Type B pancreatic cell (in vitro differentiated cells): Measurements from ENCODE around the gene CDH1. TPM values are rescaled to one million over a fixed set of nuclear protein-coding genes. Genes with fewer than 3 reads are reported as not detected.

ENCODE experiments used
- DNase-seq: peaks from one replicate; pipeline ENCODE4 v3.0.0; 2021; ENCODE audit warnings: mixed read lengths; ENCODE audit not compliant: unreplicated experiment; ENCODE audit errors: extremely low spot score
- H3K27ac Mint-ChIP-seq: 2 replicates; pipeline ENCODE4 v1.8.0; 2021; ENCODE audit warnings: mild to moderate bottlenecking, mixed read lengths
- H3K27me3 Mint-ChIP-seq: 2 replicates; pipeline ENCODE4 v1.8.0; 2021; ENCODE audit warnings: mixed read lengths
- H3K36me3 Mint-ChIP-seq: 2 replicates; pipeline ENCODE4 v1.8.0; 2021; ENCODE audit warnings: mixed read lengths
- H3K4me1 Mint-ChIP-seq: one replicate; pipeline ENCODE4 v1.8.0; 2021; ENCODE audit warnings: mixed read lengths; ENCODE audit not compliant: unreplicated experiment
- H3K4me3 Mint-ChIP-seq: 2 replicates; pipeline ENCODE4 v1.8.0; 2021; ENCODE audit warnings: mild to moderate bottlenecking, mixed read lengths
- H3K9me3 Mint-ChIP-seq: 2 replicates; pipeline ENCODE4 v1.8.0; 2021; ENCODE audit warnings: mixed read lengths
- total RNA-seq: library from RNA; stranded (reverse); gene quantifications from 2 replicates; pipeline ENCODE4 v1.2.1, GENCODE V29; 2021; ENCODE audit warnings: low replicate concordance
- TF ChIP-seq, protein P1 (sequence below): fragments of 200-600 bp; sonication (generic); conservative IDR thresholded peaks from 2 replicates; pipeline ENCODE4 v1.5.0; 2021; ENCODE audit warnings: antibody characterized with exemption, mild to moderate bottlenecking

The CDH1 gene
- total RNA-seq, 1 donor from 2014 or later, result 190 TPM

DNA sequence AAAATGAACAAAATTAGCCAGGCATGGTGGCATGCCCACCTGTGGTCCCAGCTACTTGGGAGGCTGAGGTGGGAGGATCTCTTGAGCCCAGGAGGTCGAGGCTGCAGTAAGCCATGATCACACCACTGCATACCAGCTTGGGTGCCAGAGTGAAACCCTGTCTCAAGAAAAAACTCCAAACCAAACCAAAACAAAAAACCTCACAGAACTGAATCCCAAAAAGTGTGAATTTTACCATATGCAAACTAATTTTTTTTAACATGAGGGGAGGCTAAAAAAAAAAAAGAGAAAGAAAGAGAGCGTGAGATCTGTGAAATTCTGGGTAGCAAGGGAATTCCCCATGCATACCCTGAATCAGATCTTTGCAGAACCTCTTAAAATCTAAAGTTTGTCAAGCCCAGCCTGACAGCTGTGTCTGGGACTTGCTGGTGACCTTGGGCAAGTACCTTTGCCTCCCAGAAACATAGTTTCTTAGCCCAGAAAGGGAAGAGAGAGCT lies 17.1 kb upstream of the CDH1 start:
- Mint-ChIP-seq H3K27me3 (no peaks in the 10 kb centered on the region), H3K27ac (no peak overlapping the region), H3K4me1 (peaks cover 6% of the 10 kb centered on the region), H3K4me3 (no peak overlapping the region), H3K9me3 (no peaks in the 10 kb centered on the region), H3K36me3 (no peaks in the 10 kb centered on the region)
- TF ChIP-seq, protein P1, sequence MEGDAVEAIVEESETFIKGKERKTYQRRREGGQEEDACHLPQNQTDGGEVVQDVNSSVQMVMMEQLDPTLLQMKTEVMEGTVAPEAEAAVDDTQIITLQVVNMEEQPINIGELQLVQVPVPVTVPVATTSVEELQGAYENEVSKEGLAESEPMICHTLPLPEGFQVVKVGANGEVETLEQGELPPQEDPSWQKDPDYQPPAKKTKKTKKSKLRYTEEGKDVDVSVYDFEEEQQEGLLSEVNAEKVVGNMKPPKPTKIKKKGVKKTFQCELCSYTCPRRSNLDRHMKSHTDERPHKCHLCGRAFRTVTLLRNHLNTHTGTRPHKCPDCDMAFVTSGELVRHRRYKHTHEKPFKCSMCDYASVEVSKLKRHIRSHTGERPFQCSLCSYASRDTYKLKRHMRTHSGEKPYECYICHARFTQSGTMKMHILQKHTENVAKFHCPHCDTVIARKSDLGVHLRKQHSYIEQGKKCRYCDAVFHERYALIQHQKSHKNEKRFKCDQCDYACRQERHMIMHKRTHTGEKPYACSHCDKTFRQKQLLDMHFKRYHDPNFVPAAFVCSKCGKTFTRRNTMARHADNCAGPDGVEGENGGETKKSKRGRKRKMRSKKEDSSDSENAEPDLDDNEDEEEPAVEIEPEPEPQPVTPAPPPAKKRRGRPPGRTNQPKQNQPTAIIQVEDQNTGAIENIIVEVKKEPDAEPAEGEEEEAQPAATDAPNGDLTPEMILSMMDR, result no peak
- DNase-seq, result no peak

DNA sequence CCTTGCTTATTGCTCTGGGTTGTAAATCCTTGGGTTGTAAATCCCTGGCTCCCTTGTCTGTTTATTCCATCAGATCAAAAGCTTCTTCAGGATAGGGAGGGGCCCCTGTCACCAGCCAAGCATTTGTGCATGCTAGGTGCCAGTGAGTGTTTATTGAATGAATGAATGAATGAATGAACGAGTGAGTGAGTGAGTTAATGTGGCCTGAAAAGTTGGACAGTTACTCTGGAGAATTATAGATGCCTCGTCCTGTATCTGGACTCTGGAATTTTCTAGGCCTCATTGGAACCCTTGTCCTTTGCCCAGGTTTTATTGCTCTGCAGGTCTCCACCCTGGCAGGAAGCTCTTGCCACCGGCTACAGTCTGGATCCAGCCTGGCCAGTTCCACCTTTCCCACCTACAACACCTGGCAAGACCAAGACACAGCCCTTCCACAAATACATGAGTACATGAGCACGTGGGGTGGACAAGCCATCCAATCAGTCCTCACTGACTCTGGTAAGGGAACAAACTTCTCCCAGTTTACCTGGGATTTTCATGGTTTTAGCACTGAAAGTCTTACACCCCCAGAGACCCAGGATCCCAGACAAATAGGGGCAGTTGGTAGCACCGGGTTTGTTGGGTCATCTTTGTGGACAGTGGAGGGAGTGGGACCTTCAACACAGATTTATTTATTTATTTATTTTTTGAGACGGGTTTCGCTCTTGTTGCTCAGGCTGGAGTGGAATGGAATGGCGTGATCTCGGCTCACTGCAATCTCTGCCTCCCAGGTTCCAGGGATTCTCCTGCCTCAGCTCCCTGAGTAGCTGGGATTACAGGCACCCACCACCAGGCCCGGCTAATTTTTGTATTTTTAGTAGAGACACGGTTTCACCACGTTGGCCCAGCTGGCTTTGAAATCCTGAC lies 14.7 kb upstream of the CDH1 start:
- Mint-ChIP-seq H3K36me3 (no peaks in the 10 kb centered on the region), H3K4me3 (no peak overlapping the region), H3K27ac (no peak overlapping the region), H3K27me3 (no peaks in the 10 kb centered on the region), H3K9me3 (no peaks in the 10 kb centered on the region), H3K4me1 (no peaks in the 10 kb centered on the region)
- TF ChIP-seq, protein P1, result no peak
- no peak for DNase-seq

DNA sequence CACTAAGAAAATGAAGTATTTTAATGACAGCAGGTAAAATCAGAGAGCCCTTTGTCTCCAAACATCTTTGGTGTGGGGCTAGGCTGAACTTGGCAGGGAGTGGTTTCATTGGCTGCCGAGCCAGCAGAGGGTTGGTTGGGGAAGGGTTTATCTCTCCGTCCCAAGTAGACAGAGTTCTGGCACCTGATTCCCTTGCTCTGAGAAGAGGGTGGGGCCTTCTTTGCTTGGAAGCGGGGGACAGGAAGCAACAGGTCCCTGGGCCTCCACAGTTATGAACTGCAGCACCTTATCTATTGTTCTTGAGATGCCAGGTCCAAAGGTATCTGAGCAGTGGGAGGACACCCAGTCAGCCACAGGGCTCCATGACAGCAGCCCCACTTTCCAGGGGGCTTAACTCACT lies 12.3 kb upstream of the CDH1 start:
- H3K4me3 Mint-ChIP-seq, result no peak overlapping the region
- H3K36me3 Mint-ChIP-seq, result no peaks in the 10 kb centered on the region
- no peaks in the 10 kb centered on the region for H3K9me3 Mint-ChIP-seq
- no peak for DNase-seq
- H3K27ac Mint-ChIP-seq, result no peak overlapping the region
- no peaks in the 10 kb centered on the region for H3K27me3 Mint-ChIP-seq
- TF ChIP-seq, protein P1, result no peak
- H3K4me1 Mint-ChIP-seq, result peaks cover 4% of the 10 kb centered on the region

DNA sequence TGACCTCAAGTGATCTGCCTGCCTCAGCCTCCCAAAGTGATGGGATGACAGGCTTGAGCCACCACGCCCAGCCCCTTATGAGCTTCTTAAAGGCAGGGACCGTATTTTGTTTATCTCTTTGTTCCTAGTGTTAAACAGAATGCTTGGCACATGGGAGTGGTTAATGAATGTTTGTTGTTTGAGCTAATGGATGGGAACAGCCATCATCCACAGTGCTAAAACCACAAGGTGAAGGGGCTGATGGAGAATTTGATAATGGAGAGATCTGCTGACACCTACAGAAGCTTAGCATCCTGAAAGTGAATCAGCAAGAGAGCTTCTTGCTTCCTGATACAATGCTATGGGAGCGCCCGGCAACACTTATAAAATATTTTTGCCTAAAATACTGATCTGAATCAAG lies 8.6 kb upstream of the CDH1 start:
- no peaks in the 10 kb centered on the region for H3K27me3 Mint-ChIP-seq
- no peak for DNase-seq
- H3K9me3 Mint-ChIP-seq, result no peaks in the 10 kb centered on the region
- no peak overlapping the region for H3K4me3 Mint-ChIP-seq
- TF ChIP-seq, protein P1, result no peak
- H3K27ac Mint-ChIP-seq, result peak overlapping the region; percentile 5
- no peaks in the 10 kb centered on the region for H3K36me3 Mint-ChIP-seq
- peaks cover 16% of the 10 kb centered on the region for H3K4me1 Mint-ChIP-seq

DNA sequence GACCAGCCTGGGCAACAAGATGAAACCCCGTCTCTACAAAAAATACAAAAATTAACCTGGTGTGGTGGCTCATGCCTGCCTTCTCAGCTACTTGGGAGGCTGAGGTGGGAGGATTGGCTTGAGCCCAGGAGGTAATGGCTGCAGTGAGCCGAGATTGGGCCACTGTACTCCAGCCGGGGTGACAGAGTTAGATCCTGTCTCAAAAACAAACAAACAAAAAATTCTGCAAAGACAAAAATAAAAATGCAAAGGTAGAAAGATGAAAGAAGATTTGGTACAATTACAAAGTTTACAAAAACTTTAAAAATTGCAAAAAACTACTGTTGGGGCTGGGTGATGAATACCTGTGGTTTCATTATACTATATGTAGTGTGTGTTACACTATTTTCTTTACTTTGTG lies 5.5 kb upstream of the CDH1 start:
- H3K9me3 Mint-ChIP-seq, result no peaks in the 10 kb centered on the region
- peaks cover 16% of the 10 kb centered on the region for H3K4me1 Mint-ChIP-seq
- peak overlapping the region; percentile 26 for H3K4me3 Mint-ChIP-seq
- TF ChIP-seq, protein P1, result no peak
- no peak overlapping the region for H3K27ac Mint-ChIP-seq
- H3K36me3 Mint-ChIP-seq, result no peaks in the 10 kb centered on the region
- DNase-seq, result no peak
- peaks cover 12% of the 10 kb centered on the region for H3K27me3 Mint-ChIP-seq
